UCSD-AML1 (cell line): ENCODE measurements around the gene CEMIP2.
"Not testable (repeated sequence)": the region's sequence is repeated elsewhere in the genome, so short reads cannot be mapped to it uniquely, and the experiment has no call there.

Experiments
- DNase-seq: peaks from one replicate; lab custom pipeline; 2025; ENCODE audit not compliant: unreplicated experiment; lab: John Stamatoyannopoulos, UW

The CEMIP2 gene

GRCh38 chr9:71681708-71682272 is 86.5 kb downstream of the CEMIP2 start:
- no peak for DNase-seq

GRCh38 chr9:71681104-71681707 is 87.1 kb downstream of the CEMIP2 start:
- no peak for DNase-seq

- no peak for DNase-seq
Measured at GRCh38 chr9:71680189-71680980, 87.9 kb downstream of the CEMIP2 start.

- DNase-seq: no peak
Measured at GRCh38 chr9:71678999-71679398, 89.3 kb downstream of the CEMIP2 start.

GRCh38 chr9:71677209-71677608 is 91.1 kb downstream of the CEMIP2 start:
- no peak for DNase-seq

GRCh38 chr9:71676460-71676859 is 91.9 kb downstream of the CEMIP2 start:
- no peak for DNase-seq

GRCh38 chr9:71675857-71676165 is 92.5 kb downstream of the CEMIP2 start:
- DNase-seq: no peak

GRCh38 chr9:71675105-71675856 is 93.0 kb downstream of the CEMIP2 start:
- DNase-seq: no peak

- DNase-seq: no peak
Measured at GRCh38 chr9:71672573-71672972, 95.7 kb downstream of the CEMIP2 start.

- no peak for DNase-seq
Measured at GRCh38 chr9:71671289-71671688, 97.0 kb downstream of the CEMIP2 start.

- DNase-seq: no peak
Measured at GRCh38 chr9:71670121-71670520, 98.2 kb downstream of the CEMIP2 start.

- no peak for DNase-seq
Measured at GRCh38 chr9:71669284-71669995, 98.9 kb downstream of the CEMIP2 start.

GRCh38 chr9:71668717-71669116 is 99.6 kb downstream of the CEMIP2 start:
- no peak for DNase-seq

GRCh38 chr9:71665247-71665646 is 103.1 kb downstream of the CEMIP2 start:
- DNase-seq: no peak

- no peak for DNase-seq
Measured at GRCh38 chr9:71664566-71664965, 103.7 kb downstream of the CEMIP2 start.

- no peak for DNase-seq
Measured at GRCh38 chr9:71663931-71664459, 104.3 kb downstream of the CEMIP2 start.

GRCh38 chr9:71663216-71663615 is 105.1 kb downstream of the CEMIP2 start:
- no peak for DNase-seq

- DNase-seq: no peak
Measured at GRCh38 chr9:71662082-71662481, 106.2 kb downstream of the CEMIP2 start.

GRCh38 chr9:71657276-71657675 is 111.0 kb downstream of the CEMIP2 start:
- not testable (repeated sequence) for DNase-seq

GRCh38 chr9:71656496-71656895 is 111.8 kb downstream of the CEMIP2 start:
- DNase-seq: no peak

GRCh38 chr9:71655778-71656177 is 112.5 kb downstream of the CEMIP2 start:
- no peak for DNase-seq
